ENCODE data around the gene WNT11.

- TF ChIP-seq CTCF (optimal IDR thresholded peaks at IDR 0.05 in 1 of 3, IDR thresholded peaks at IDR 0.05 in 1 of 3, conservative IDR thresholded peaks at IDR 0.05 in 1 of 3; ENCODE audit: extremely low read depth in 1 of 3, insufficient read depth in 2 of 3, low read length in 3 of 3) (no peak), EZH2 (IDR thresholded peaks at IDR 0.05; ENCODE audit: low read length) (no peak)
These were observed 65.3 kb downstream of the WNT11 start for GRCh38 chr11:76140912-76141574.

Data from keratinocyte (primary cell).